ENCODE results near the gene CCNK.

Gene CCNK

GRCh38 chr14:99508896-99509629 lies 27.9 kb downstream of the CCNK start:
- no peak for DNase-seq

GRCh38 chr14:99509871-99510555 lies 28.8 kb downstream of the CCNK start:
- no peak for DNase-seq

- no peak for DNase-seq
These were observed 29.4 kb downstream of the CCNK start for GRCh38 chr14:99510556-99511139.

GRCh38 chr14:99511421-99512109 lies 30.4 kb downstream of the CCNK start:
- no peak for DNase-seq

- DNase-seq, result no peak
These were observed 30.9 kb downstream of the CCNK start for GRCh38 chr14:99512110-99512449.

- no peak for DNase-seq
These were observed 31.5 kb downstream of the CCNK start for GRCh38 chr14:99512571-99513182.

- DNase-seq, result no peak
These were observed 32.0 kb downstream of the CCNK start for GRCh38 chr14:99513183-99513694.

GRCh38 chr14:99513946-99514551 lies 32.8 kb downstream of the CCNK start:
- DNase-seq, result no peak

- no peak for DNase-seq
These were observed 33.5 kb downstream of the CCNK start for GRCh38 chr14:99514552-99515300.

GRCh38 chr14:99515301-99516155 lies 34.3 kb downstream of the CCNK start:
- no peak for DNase-seq

GRCh38 chr14:99516156-99516870 lies 35.1 kb downstream of the CCNK start:
- DNase-seq, result no peak

GRCh38 chr14:99516871-99517642 lies 35.8 kb downstream of the CCNK start:
- DNase-seq, result no peak

- no peak for DNase-seq
These were observed 36.6 kb downstream of the CCNK start for GRCh38 chr14:99517643-99518381.

GRCh38 chr14:99518441-99519346 lies 37.5 kb downstream of the CCNK start:
- peak; percentile 64 for DNase-seq

GRCh38 chr14:99519347-99519881 lies 38.2 kb downstream of the CCNK start:
- no peak for DNase-seq

GRCh38 chr14:99519931-99520421 lies 38.8 kb downstream of the CCNK start:
- DNase-seq, result no peak

- no peak for DNase-seq
These were observed 39.4 kb downstream of the CCNK start for GRCh38 chr14:99520571-99521081.
